Esophagus squamous epithelium (tissue), 4 donors: ENCODE measurements around the gene EPHA6.

ENCODE experiments used
- POLR2A ChIP-seq, 4 donors: fragments of 450-650 bp; IDR thresholded peaks; one replicate each; pipeline ENCODE4 v1.6.1; 2017; ENCODE audit warnings: antibody characterized with exemption in 4 of 4, mild to moderate bottlenecking in 4 of 4, moderate library complexity in 3 of 4
- TF ChIP-seq, protein P1 (sequence below), 6 experiments: fragments of 450-650 bp in 4 of 6; fragments of 200-600 bp in 2 of 6; sonication (generic) in 2 of 6; IDR thresholded peaks; one replicate each; pipeline ENCODE4 v1.5.1; 2016 to 2019; ENCODE audit warnings: antibody characterized with exemption in 6 of 6, mild to moderate bottlenecking in 4 of 6, moderate library complexity in 4 of 6

DNA sequence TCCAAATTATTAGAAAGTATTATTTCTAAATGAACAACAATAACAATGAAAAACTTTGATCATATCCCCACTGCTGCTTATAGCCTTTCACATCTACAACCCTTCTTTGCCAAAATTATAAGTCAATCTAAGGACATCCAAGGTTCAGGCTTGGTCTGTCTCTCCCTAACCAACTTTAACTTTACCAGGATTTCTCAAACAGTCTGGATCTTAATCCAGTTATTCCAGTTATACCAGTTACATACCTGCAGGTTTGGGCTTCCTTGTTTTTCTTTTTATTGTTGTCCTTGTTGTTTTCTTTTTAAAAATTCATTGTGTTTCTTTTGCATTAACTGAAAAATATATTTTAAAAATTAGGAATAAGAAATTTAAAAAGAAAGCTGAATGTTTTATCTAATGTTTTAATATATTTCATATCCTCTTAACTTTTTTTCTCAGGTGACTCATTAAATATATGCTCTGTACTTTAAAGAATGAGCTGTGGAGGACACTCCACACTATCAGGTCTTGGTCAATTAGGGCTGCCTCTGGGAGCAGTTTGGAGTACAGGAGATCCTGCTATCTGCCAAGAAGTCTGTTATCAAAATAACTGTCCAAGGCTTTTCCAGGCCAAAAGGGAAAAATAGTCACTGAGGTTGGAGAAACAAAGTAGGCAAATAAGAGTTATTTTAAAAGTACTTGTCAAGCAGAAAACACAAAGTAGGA is 421.4 kb downstream of the EPHA6 start:
- TF ChIP-seq, protein P1, sequence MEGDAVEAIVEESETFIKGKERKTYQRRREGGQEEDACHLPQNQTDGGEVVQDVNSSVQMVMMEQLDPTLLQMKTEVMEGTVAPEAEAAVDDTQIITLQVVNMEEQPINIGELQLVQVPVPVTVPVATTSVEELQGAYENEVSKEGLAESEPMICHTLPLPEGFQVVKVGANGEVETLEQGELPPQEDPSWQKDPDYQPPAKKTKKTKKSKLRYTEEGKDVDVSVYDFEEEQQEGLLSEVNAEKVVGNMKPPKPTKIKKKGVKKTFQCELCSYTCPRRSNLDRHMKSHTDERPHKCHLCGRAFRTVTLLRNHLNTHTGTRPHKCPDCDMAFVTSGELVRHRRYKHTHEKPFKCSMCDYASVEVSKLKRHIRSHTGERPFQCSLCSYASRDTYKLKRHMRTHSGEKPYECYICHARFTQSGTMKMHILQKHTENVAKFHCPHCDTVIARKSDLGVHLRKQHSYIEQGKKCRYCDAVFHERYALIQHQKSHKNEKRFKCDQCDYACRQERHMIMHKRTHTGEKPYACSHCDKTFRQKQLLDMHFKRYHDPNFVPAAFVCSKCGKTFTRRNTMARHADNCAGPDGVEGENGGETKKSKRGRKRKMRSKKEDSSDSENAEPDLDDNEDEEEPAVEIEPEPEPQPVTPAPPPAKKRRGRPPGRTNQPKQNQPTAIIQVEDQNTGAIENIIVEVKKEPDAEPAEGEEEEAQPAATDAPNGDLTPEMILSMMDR (IDR thresholded peaks at IDR 0.05) = no peak
- no peak for TF ChIP-seq POLR2A (IDR thresholded peaks at IDR 0.05)
